CD4-positive, alpha-beta T cell treated with Interleukin-1 beta for 1 hour (primary cell): ENCODE data around the gene PRSS22.

Experiments used
- DNase-seq, 2 donors: peaks; one replicate each; pipeline ENCODE4 v3.0.0-alpha.2; 2020 to 2022

The PRSS22 gene

DNA sequence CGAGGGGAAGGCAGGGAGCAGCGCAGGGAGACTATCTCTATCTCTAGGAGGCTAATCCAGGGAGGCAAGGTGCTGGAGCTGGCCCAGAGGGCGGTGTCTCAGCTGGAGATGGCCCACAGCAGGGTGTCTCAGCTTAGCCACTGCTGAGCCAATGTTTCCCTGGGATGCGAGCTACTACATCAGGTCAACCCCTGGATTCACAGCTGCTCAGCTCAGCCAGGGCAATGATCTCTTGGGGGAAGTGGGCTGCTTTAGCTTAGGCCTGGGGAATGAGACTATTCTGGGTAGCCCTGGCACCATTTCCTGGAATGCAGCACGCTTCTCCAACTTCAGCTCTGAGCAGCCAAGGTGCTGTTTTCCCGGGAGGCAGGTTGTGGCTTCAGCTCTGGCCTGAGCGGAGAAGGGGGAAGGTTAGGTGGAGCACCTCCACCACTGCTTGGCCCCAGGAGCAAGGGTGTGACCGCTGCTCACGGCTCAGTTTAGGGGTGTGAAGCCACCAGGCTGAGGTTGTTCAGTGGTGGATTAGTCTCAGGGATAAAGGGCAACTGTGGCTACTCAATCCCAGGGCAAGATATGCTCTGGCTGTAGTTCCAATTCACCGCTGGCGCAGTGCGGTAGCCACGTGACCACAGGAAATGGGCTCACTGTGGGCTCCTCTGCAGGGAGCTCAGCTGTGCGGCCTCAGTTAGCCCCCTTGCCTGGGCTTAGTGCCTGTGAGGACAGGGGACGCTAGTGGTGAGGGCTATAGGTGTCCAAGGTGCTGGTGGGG, 46.1 kb downstream of the PRSS22 start:
- DNase-seq = no peak

DNA sequence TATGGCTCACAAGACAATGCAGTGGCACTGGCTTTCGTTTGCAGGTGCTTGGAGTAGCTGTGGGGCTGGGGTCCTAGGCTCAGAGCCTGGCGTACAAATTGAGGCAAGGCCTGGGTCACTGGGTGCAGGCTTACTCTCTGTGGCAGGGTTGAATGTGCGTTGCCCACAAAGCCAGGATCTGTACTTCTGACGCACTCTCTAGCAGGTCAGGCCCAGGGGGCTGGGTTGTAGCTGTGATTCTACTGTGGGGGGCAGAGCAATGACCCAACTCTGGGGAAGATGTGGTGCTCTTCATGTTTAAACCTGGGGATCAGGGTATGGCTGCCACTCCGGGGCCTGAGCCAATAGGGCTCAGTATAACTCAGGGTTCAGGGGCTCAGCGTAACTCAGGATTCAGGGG, 47.3 kb downstream of the PRSS22 start:
- no peak for DNase-seq

DNA sequence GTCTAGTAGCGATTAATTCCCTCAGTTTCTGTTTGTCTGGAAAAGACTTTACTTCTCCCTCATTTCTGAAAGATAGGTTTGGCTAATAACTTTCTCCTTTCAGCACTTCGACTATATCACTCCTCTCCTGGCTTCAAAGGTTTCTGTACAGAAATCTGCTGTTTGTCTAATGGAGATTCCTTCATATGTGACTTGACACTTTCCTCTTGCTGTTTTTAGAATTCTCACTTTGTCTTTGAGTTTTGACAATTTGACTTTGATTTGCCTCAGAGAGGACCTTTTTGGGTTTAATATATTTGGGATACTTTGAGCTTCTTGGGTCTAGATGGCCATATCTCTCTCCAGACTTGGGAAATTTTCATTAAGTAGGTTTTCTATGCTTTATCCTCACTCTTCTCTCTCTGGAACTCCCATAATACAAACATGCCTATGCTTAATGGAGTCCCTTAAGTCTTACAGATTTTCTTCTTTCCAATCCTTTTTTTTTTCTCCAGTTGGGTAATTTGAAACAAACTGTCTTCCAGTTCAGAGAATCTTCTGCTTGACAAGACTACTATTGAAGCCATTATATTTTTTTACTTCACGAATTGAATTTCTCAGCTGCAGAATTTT, 48.7 kb downstream of the PRSS22 start:
- DNase-seq = no peak

DNA sequence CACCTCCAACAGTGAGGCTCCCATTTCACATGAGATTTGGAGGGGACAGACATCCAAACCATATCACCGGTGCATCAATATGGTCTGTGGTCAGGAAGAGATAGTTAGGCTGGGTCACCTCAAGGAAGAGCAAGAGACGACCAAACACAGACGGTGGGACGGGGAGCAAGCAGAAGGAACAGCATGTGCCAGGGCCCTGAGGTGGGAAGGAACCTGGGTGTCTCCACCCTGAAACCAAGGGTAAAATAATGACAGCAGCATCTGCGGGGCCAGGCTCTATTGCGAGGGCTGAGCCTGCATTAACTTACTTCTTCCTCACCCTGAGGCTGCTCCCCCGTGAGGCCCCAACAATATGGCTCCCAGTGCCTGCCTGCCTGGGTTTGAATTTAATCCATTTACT, 49.8 kb downstream of the PRSS22 start:
- no peak for DNase-seq

DNA sequence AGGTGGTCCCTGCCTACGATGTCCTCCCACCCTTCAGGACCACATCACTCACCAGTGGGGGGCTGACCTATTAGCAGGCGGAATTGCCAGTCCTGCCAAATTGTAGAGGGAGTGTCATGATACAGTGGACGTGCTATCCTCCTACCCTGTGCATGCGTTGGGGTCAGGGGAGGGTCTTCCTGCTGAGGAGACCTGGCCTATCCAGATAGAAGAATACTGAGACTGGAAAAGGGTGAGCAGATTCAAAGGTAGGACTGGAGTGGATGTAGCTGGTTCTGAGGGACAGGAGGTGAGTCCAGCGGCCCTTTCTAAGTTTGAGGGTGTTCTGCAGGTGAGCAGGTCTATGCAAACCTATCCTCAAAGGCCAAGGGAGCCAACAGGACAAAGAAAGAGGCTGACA, 51.7 kb downstream of the PRSS22 start:
- no peak for DNase-seq

DNA sequence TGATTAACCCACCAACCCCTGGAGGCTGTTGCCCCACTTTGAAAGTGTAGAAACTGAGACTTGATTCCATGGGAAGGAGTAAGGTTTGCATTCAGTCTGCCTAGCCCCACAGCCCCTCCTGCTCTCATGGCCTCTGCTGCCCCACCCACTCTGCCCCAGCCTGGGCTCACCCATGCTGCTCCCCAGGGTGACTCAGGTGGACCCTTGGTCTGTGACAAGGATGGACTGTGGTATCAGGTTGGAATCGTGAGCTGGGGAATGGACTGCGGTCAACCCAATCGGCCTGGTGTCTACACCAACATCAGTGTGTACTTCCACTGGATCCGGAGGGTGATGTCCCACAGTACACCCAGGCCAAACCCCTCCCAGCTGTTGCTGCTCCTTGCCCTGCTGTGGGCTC, 53.2 kb downstream of the PRSS22 start:
- no peak for DNase-seq

DNA sequence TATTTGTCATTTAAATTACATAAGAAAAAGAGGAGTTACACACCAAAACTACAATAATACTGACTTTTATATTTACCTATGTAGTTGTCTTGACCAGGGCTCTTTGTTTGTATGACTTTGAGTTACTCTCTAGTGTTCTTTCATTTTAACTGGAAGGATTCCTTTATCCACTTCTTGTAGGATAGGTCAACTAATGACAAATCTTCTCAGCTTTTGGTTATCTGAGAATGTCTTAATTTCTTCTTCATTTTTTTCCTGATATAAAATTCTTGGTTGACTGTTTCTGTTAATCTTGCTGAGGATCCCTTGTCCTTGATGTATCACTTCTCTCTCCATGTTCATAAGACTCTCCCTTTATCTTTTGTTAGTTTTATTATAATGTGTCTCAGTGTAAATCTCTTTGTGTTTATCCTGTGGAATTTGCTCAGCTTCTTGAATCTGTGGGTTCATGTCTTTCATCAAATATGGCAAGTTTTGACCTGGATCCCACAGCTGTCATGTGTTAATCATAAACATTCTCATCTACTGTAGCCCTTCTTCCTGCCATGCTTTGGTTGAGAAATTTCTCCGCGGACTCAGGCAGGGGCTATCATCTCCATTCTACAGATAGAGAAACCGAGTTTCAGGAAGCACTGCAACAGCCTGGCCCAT, 54.3 kb downstream of the PRSS22 start:
- DNase-seq = no peak
